HepG2 (cell line): Measurements from ENCODE around the gene SPPL2B. TPM values are rescaled to one million over a fixed set of nuclear protein-coding genes. Genes with fewer than 3 reads are reported as not detected.

ENCODE experiments used
- ATF6 ChIP-seq: sonication (generic); formaldehyde crosslinking; conservative IDR thresholded peaks from 2 replicates; pipeline ENCODE4 v1.4.0; 2020; ENCODE audit warnings: missing genetic modification reagents
- BCL3 ChIP-seq: sonication (generic); formaldehyde crosslinking; IDR thresholded peaks from 2 replicates; pipeline ENCODE4 v1.5.1; 2020; ENCODE audit warnings: mild to moderate bottlenecking, missing genetic modification reagents, moderate library complexity
- DNMT1 ChIP-seq: sonication (generic); formaldehyde crosslinking; IDR thresholded peaks from 2 replicates; pipeline ENCODE4 v1.5.1; 2020; ENCODE audit warnings: mild to moderate bottlenecking, missing genetic modification reagents
- MXD1 ChIP-seq: sonication (generic); formaldehyde crosslinking; IDR thresholded peaks from 2 replicates; pipeline ENCODE4 v1.4.0; 2020; ENCODE audit warnings: mild to moderate bottlenecking, missing genetic modification reagents
- PAX8 ChIP-seq: sonication (generic); formaldehyde crosslinking; IDR thresholded peaks from 2 replicates; pipeline ENCODE4 v1.8.0; 2022; ENCODE audit warnings: mild to moderate bottlenecking, missing genetic modification reagents, borderline replicate concordance
- POLR2G ChIP-seq: fragments of 200-400 bp; formaldehyde crosslinking; IDR thresholded peaks from 2 replicates; pipeline ENCODE4 v1.6.1; 2018; ENCODE audit warnings: mild to moderate bottlenecking, low read depth, low read length, moderate library complexity
- RARG ChIP-seq: sonication (generic); formaldehyde crosslinking; IDR thresholded peaks from 2 replicates; pipeline ENCODE4 v1.4.0; 2020; ENCODE audit warnings: low read depth, mild to moderate bottlenecking, missing genetic modification reagents
- ZC3H4 ChIP-seq: sonication (generic); formaldehyde crosslinking; IDR thresholded peaks from 2 replicates; pipeline ENCODE4 v1.4.0; 2020; ENCODE audit warnings: missing genetic modification reagents, borderline replicate concordance
- ZNF230 ChIP-seq: sonication (generic); formaldehyde crosslinking; IDR thresholded peaks from 2 replicates; pipeline ENCODE4 v1.4.0; 2020; ENCODE audit warnings: mild to moderate bottlenecking, missing genetic modification reagents
- ZNF296 ChIP-seq: sonication (generic); formaldehyde crosslinking; conservative IDR thresholded peaks from 2 replicates; pipeline ENCODE4 v1.5.0; 2020; ENCODE audit warnings: mild to moderate bottlenecking, missing genetic modification reagents
- ZNF407 ChIP-seq: sonication (generic); formaldehyde crosslinking; IDR thresholded peaks from one replicate; pipeline ENCODE4 v1.5.1; 2020; ENCODE audit warnings: mild to moderate bottlenecking, missing genetic modification reagents; ENCODE audit errors: not compliant biosample characterization
- ZNF441 ChIP-seq: sonication (generic); formaldehyde crosslinking; IDR thresholded peaks from 2 replicates; pipeline ENCODE4 v1.7.0; 2021; ENCODE audit warnings: missing genetic modification reagents, borderline replicate concordance
- ZNF569 ChIP-seq: sonication (generic); formaldehyde crosslinking; IDR thresholded peaks from 2 replicates; pipeline ENCODE4 v1.5.0; 2020; ENCODE audit warnings: mild to moderate bottlenecking, missing genetic modification reagents, moderate library complexity, borderline replicate concordance
- polyA plus RNA-seq, 8 experiments: library from polyadenylated mRNA; depleted of rRNA in 3 of 8; stranded (reverse) in 7 of 8; unstranded in 1 of 8; fragments of >200 nt; fragmentation: Illumina TruSeq in 4 of 8; extraction: Trizol in 4 of 8; gene quantifications; 2 replicates each; pipeline versions ENCODE4 v1.2.1 to v1.2.3, GENCODE V29; 2011 to 2016; ENCODE audit warnings: low read depth in 4 of 8, missing spikeins in 1 of 8, mixed read lengths in 1 of 8; ENCODE audit not compliant: insufficient read depth in 1 of 8
- total RNA-seq, 5 experiments: library from RNA; depleted of rRNA; stranded (reverse); fragments of >200 nt; fragmentation: Illumina TruSeq; extraction: Trizol; gene quantifications; 2 replicates each; pipeline ENCODE4 v1.2.3, GENCODE V29; 2016; ENCODE audit warnings: low read depth in 1 of 5

Gene SPPL2B
- total and polyA plus RNA-seq, 2 of the 13 experiments (the other 11 are each of a cell fraction or from before 2014, with no cell fraction given), result 14.9 to 15.2 TPM

GRCh38 chr19:2328401-2329148 is at the start of gene SPPL2B, which contains the start of gene LSM7 (continued):
- TF ChIP-seq ATF6 (no peak), MXD1 (CRISPR knock-in tag) (peak; percentile 54; the same call in 1 of the 2 replicates), ZNF407 (CRISPR knock-in tag) (peak; percentile 75), POLR2G (peak; percentile 90), ZNF296 (no peak), ZNF230 (no peak), DNMT1 (0 out of 2 replicates have a peak, but pooled peaks have one; percentile 43), RARG (CRISPR knock-in tag) (no peak), ZNF441 (CRISPR knock-in tag) (peak; percentile 77; the same call in 1 of the 2 replicates), PAX8 (CRISPR knock-in tag) (no peak), ZNF569 (CRISPR knock-in tag) (no peak), ZC3H4 (CRISPR knock-in tag) (no peak), BCL3 (CRISPR knock-in tag) (no peak; the same call in 1 of the 2 replicates)
